ENCODE results near the gene INTS2. TPM values are rescaled to one million over a fixed set of nuclear protein-coding genes. Genes with fewer than 3 reads are reported as not detected.

INTS2 gene
- total RNA-seq, 1 experiment from 2014 or later, result 20.8 TPM

- H3K4me1 Mint-ChIP-seq, result no peaks in the 10 kb centered on the region
- H2AFZ ChIP-seq (ENCODE audit: low read length), result no peak overlapping the region
- H3K23ac ChIP-seq (ENCODE audit: insufficient read length, low read depth, low read length), result no peak overlapping the region
- H3K27ac ChIP-seq (ENCODE audit: insufficient read length, low read depth, low read length), result no peak overlapping the region
- WGBS (ENCODE audit: extremely low coverage, insufficient read length, low lambda C conversion rate), result no CpG with 5 or more reads among the region's 2 CpGs
- no peak overlapping the region for H4K91ac ChIP-seq (ENCODE audit: insufficient read length, low read depth, low read length)
- H2BK20ac ChIP-seq (ENCODE audit: low read depth, low read length, poor library complexity, severe bottlenecking), result no peak overlapping the region
- no peak overlapping the region for H3K18ac ChIP-seq (ENCODE audit: insufficient read length, low read depth, low read length)
- no peaks in the 10 kb centered on the region for H3K27me3 Mint-ChIP-seq (ENCODE audit: low read depth)
- TF ChIP-seq CTCF (conservative IDR thresholded peaks at IDR 0.05), result no peak
- no peak overlapping the region for H3K9ac ChIP-seq (ENCODE audit: extremely low read depth, insufficient read length, low read length)
- H4K5ac ChIP-seq (ENCODE audit: insufficient read length, low read depth, low read length), result no peak overlapping the region
- no peak overlapping the region for H3K4me2 ChIP-seq (ENCODE audit: insufficient read depth, insufficient read length, low read length)
- H3T11ph ChIP-seq (ENCODE audit: low read length), result no peak overlapping the region
- H3K23me2 ChIP-seq (ENCODE audit: insufficient read length, low read depth, low read length, poor library complexity, severe bottlenecking), result no peaks in the 10 kb centered on the region
- H4K20me1 ChIP-seq (ENCODE audit: control insufficient read depth, insufficient read depth, insufficient read length), result no peaks in the 10 kb centered on the region
- H2AK5ac ChIP-seq (ENCODE audit: insufficient read length, low read length), result no peak overlapping the region
- no peak for DNase-seq
- no peaks in the 10 kb centered on the region for H3K9me3 Mint-ChIP-seq
- no peak overlapping the region for H3K27ac Mint-ChIP-seq
- H3K4ac ChIP-seq (ENCODE audit: low read depth, low read length), result no peak overlapping the region
- no peaks in the 10 kb centered on the region for H3K79me2 ChIP-seq (ENCODE audit: insufficient read depth, low read length)
- H3K56ac ChIP-seq (ENCODE audit: insufficient read length, low read depth, low read length), result no peak overlapping the region
- H3K27me3 ChIP-seq (ENCODE audit: insufficient read depth, low read length), result no peaks in the 10 kb centered on the region
- no peaks in the 10 kb centered on the region for H3K4me1 ChIP-seq (ENCODE audit: insufficient read depth, low read length)
- H3K9me3 ChIP-seq (ENCODE audit: control insufficient read depth, low read depth, low read length), result no peaks in the 10 kb centered on the region
- no peak overlapping the region for H2BK12ac ChIP-seq (ENCODE audit: insufficient read length, low read depth, low read length)
- H3K36me3 Mint-ChIP-seq (ENCODE audit: insufficient read depth in 1 of 3, low read depth in 3 of 3), result peaks cover 6 to 23% (median 21%) of the 10 kb centered on the region in 3 experiments; a peak in 6 of 7 replicates
- no peaks in the 10 kb centered on the region for H3K79me1 ChIP-seq (ENCODE audit: insufficient read depth, low read depth, low read length, poor library complexity, severe bottlenecking)
- H4K8ac ChIP-seq (replicated peaks; ENCODE audit: insufficient read length, low read depth, low read length), result no peak overlapping the region
- no peak overlapping the region for H2BK120ac ChIP-seq (ENCODE audit: low read depth, low read length, poor library complexity, severe bottlenecking)
- no peak overlapping the region for H2BK5ac ChIP-seq (ENCODE audit: insufficient read length, low read length)
- H3K14ac ChIP-seq (ENCODE audit: insufficient read depth, low read length), result no peak overlapping the region
- no peak overlapping the region for H3K4me3 Mint-ChIP-seq
- no peak overlapping the region for H2BK15ac ChIP-seq (ENCODE audit: low read depth, low read length)
These were observed 14.3 kb upstream of the INTS2 start for GRCh38 chr17:61942085-61942484.
